AG04450 (cell line): ENCODE results near the gene SPEF2. TPM values are rescaled to one million over a fixed set of nuclear protein-coding genes. Genes with fewer than 3 reads are reported as not detected.

Experiments
- CTCF ChIA-PET: fragments of 300-600, 350-600 bp; formaldehyde crosslinking; extraction: SDS; loops from one replicate; lab custom pipeline; 2022; ENCODE audit warnings: antibody characterized with exemption, inconsistent platforms; lab: Charles Lee
- POLR2A ChIA-PET: fragments of 350-600 bp; formaldehyde crosslinking; extraction: SDS; loops from one replicate; lab custom pipeline; 2021; ENCODE audit warnings: antibody characterized with exemption, inconsistent platforms; lab: Yijun Ruan, JAX
- DNase-seq: peaks from one replicate; pipeline ENCODE4 v3.0.0-alpha.2; 2011; ENCODE audit warnings: low read depth, low spot score
- H3K27ac ChIP-seq: one replicate; pipeline ENCODE4 v1.5.1; 2012; ENCODE audit warnings: low read depth, low read length, control low read depth
- H3K27me3 ChIP-seq: one replicate; pipeline ENCODE4 v1.6.0; 2012; ENCODE audit warnings: low read length; ENCODE audit not compliant: control insufficient read depth, insufficient read depth
- H3K4me3 ChIP-seq: 2 replicates; pipeline ENCODE4 v1.5.1; 2011; ENCODE audit warnings: mild to moderate bottlenecking, low read depth, low read length, control low read depth
- H3K9me3 ChIP-seq: 2 replicates; pipeline ENCODE4 v1.5.1; 2012; ENCODE audit warnings: low read length; ENCODE audit not compliant: control insufficient read depth, insufficient read depth
- CTCF ChIP-seq: IDR thresholded peaks from 2 replicates; pipeline ENCODE4 v1.5.1; 2011; ENCODE audit warnings: low read depth, low read length, control low read depth, inconsistent platforms
- polyA plus RNA-seq: library from polyadenylated mRNA; depleted of rRNA; stranded (reverse); fragments of >200 nt; gene quantifications from 2 replicates; pipeline ENCODE4 v1.2.3, GENCODE V29; 2011

Gene SPEF2
- polyA plus RNA-seq, 1 experiment, result 4.2 TPM

DNA sequence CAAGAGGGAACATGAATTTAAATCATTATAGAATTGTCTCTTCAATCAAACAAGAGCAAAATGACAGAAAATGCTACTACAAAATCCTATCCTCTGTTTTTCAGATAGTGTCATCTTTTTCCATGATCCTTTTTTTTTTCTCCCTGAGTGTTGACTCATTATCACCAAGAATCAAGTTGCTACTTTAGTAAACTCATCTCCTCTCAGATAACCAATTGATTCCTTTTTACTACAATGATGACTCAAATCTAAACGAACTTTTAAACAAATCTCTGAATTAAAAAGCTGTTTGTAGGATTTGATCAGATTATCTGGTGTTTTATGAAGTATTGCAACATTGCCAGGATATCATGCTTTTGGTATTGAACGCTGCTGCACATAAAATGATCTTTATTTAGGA is 215.1 kb downstream of the SPEF2 start:
- TF ChIP-seq CTCF, result no peak
- Histone ChIP-seq H3K27me3 (no peaks in the 10 kb centered on the region), H3K9me3 (no peaks in the 10 kb centered on the region), H3K27ac (no peak overlapping the region), H3K4me3 (no peak overlapping the region)
- POLR2A ChIA-PET, result interaction anchor here (0.7 kb wide), 1 partner anchor 18 kb away, joined by 5 read pairs; no protein-coding TSS in a partner anchor
- CTCF ChIA-PET, result interaction anchor here (0.6 to 0.7 kb wide), 2 partner anchors 40 to 1546 kb away, joined by 4 read pairs; no protein-coding TSS in a partner anchor
- no peak for DNase-seq

GRCh38 chr5:35833224-35833623 is 215.6 kb downstream of the SPEF2 start:
- no peaks in the 10 kb centered on the region for H3K9me3 ChIP-seq
- ChIA-PET POLR2A (interaction anchor here (0.7 kb wide), 1 partner anchor 18 kb away, joined by 5 read pairs; no protein-coding TSS in a partner anchor), CTCF (interaction anchor here (0.6 to 0.7 kb wide), 2 partner anchors 41 to 1545 kb away, joined by 4 read pairs; no protein-coding TSS in a partner anchor)
- DNase-seq, result no peak
- no peaks in the 10 kb centered on the region for H3K27me3 ChIP-seq
- TF ChIP-seq CTCF, result no peak
- H3K27ac ChIP-seq, result no peak overlapping the region
- H3K4me3 ChIP-seq, result no peak overlapping the region

- H3K27ac ChIP-seq, result no peak overlapping the region
- POLR2A ChIA-PET, result no interaction called here
- no peak for DNase-seq
- H3K9me3 ChIP-seq, result no peaks in the 10 kb centered on the region
- H3K27me3 ChIP-seq, result no peaks in the 10 kb centered on the region
- H3K4me3 ChIP-seq, result no peak overlapping the region
- CTCF ChIA-PET, result no interaction called here
- no peak for TF ChIP-seq CTCF
These were observed 218.4 kb downstream of the SPEF2 start for GRCh38 chr5:35835796-35836742.

DNA sequence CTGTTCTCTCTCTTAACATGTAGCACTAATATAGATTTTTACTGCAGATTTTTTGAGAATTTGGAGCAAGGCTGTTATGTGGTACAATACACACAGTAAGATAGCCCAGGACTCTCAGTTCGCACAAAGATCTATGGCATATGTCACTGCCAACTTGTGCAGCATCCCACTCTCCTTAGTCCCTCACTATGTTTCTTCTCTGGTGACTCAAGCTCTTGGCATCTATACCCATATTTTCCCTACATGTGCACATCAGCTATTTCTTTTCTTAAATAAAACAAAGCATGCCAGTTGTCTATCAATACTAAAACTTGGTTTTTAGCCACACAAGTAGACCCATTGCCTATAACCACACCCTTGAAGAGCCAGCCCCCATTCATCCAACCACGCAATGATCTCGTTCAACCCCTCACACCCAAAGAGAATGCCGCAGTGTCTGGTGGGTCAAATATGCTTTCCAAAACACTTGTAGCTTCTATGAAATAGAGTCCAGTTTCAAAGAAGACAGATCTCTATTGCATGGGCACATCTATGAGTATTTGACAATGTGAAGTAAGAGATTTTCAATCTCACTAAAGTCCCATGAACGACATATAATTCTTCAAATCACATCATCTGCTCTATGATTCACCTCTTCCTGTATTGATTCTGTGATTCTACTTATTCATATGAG is 220.8 kb downstream of the SPEF2 start:
- Histone ChIP-seq H3K27me3 (no peaks in the 10 kb centered on the region), H3K9me3 (no peaks in the 10 kb centered on the region), H3K4me3 (no peak overlapping the region), H3K27ac (no peak overlapping the region)
- DNase-seq, result no peak
- TF ChIP-seq CTCF, result no peak
- ChIA-PET CTCF (interaction anchor here (1.2 kb wide), 1 partner anchor 88 kb away, joined by 3 read pairs; no protein-coding TSS in a partner anchor), POLR2A (no interaction called here)
